Measurements from ENCODE around the gene GRIPAP1.

The GRIPAP1 gene

DNA sequence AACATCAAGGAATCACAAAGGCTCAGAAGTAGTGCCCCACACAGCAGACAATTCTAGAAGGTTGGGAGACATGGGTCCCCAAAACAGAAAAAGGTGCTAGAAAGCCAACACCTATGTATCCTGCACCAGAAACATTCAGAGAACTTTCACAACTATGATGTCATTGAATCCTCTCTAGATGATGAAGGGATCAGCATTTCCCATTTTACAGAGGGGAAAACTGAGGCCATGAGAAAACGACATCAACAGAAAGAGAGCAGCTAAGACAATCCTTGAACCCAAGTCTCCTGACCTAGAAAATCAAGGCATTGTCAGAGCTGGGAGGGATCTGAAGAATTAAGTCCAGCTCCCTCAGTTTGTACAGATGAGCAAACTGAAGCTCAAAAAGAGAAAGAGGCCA, 33.7 kb downstream of the GRIPAP1 start:
- no peaks in the 10 kb centered on the region for H3K4me1 ChIP-seq (ENCODE audit: control insufficient read depth, insufficient read depth, low read length)
- no peak overlapping the region for H3K9ac ChIP-seq (ENCODE audit: low read length)
- peaks cover 2% of the 10 kb centered on the region for H3K27me3 ChIP-seq (ENCODE audit: control insufficient read depth, insufficient read depth, low read length)
- H3K27ac ChIP-seq (ENCODE audit: low read depth, low read length) = no peak overlapping the region
- no peaks in the 10 kb centered on the region for H3K36me3 ChIP-seq (ENCODE audit: control insufficient read depth, insufficient read depth, low read length)
- no peak overlapping the region for H3K4me3 ChIP-seq (ENCODE audit: low read length)

DNA sequence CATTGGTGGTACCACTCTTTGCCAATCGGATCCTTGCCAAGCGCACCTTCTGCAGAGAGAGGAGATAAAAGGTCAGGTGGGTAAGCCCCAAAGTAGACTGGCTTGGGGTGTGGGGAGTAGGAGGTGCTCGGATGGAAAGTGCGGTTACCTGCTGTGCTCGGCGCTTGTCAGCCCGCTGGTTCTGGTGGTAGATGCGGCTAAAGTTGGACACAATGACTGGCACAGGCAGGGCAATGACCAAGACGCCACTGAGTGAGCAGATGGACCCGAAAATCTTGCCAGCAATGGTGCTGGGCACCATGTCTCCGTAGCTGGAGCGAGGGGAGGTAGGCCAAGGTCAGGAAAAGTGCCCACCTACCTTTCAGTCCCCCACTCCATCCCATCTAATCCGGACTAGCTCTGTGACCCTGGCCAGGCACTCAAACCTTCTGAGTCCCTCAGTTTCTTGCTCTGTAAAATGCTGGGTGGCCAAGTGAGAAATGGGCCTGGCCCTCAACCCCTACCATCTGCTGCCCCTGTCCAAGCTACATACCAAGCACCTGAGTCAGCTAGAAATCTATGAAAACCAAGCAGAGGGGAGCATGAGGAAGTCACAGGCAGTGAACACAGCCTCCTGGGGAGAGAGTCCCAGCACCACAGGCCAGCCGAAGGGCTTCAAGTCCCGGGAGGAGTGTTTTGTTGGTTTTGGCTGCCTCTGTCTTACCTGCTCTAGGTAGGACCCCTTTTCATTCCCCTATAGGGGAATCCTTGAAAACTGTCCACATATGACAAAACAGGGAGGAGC, 35.1 kb downstream of the GRIPAP1 start:
- Histone ChIP-seq H3K27ac (ENCODE audit: low read depth, low read length) (no peak overlapping the region), H3K4me1 (ENCODE audit: control insufficient read depth, insufficient read depth, low read length) (no peaks in the 10 kb centered on the region), H3K9ac (ENCODE audit: low read length) (no peak overlapping the region), H3K36me3 (ENCODE audit: control insufficient read depth, insufficient read depth, low read length) (no peaks in the 10 kb centered on the region), H3K27me3 (ENCODE audit: control insufficient read depth, insufficient read depth, low read length) (peaks cover 2% of the 10 kb centered on the region), H3K4me3 (ENCODE audit: low read length) (no peak overlapping the region)

DNA sequence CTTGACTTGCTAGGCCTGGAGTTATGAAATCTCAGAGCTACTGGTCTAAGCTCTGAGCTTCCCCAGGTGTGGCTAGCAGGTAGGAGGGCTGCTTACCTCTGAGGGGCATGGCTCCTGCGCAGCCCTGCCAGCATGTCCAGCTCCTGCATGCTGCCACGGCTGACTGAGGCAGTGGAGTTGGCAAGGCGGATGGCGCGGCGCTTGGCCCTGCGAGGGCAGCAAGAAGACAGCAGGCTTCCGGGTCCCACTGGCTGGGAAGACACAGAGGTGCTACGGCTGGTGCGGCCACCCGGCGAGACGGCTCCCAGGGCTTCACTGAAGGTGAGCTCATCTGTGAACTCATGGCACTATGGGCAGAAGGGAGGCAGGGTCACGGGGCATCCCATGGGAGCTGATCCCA, 36.1 kb downstream of the GRIPAP1 start:
- Histone ChIP-seq H3K27ac (ENCODE audit: low read depth, low read length) (no peak overlapping the region), H3K4me3 (ENCODE audit: low read length) (no peak overlapping the region), H3K27me3 (ENCODE audit: control insufficient read depth, insufficient read depth, low read length) (no peaks in the 10 kb centered on the region), H3K36me3 (ENCODE audit: control insufficient read depth, insufficient read depth, low read length) (no peaks in the 10 kb centered on the region), H3K4me1 (ENCODE audit: control insufficient read depth, insufficient read depth, low read length) (no peaks in the 10 kb centered on the region), H3K9ac (ENCODE audit: low read length) (no peak overlapping the region)

DNA sequence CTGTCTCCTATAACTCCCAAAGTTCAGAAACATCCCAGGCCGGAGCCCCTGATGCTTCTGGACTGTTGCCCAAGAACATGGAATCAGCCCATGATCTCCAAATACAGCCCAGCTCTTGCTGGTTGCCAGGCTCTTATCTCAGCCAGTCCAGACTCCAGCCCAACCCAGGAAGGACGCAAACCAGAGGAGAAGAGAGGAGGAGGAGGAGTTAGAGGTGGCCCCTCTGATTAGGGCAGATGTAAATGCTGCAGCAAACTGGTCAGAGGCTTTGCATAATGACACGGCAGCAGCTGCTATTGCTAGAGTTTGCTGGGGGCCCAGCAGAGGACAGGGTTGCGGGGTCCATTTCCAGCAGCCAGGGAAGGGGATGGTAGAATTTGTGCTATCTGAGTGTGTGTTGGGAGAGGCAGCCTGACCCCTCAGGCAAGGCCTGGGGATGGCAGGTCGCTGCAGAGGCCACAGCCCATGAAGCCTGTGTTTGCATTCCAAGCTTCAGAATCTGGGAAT, 40.4 kb downstream of the GRIPAP1 start:
- Histone ChIP-seq H3K27me3 (ENCODE audit: control insufficient read depth, insufficient read depth, low read length) (no peaks in the 10 kb centered on the region), H3K9ac (ENCODE audit: low read length) (no peak overlapping the region), H3K4me3 (ENCODE audit: low read length) (no peak overlapping the region), H3K4me1 (ENCODE audit: control insufficient read depth, insufficient read depth, low read length) (peaks cover 4% of the 10 kb centered on the region), H3K36me3 (ENCODE audit: control insufficient read depth, insufficient read depth, low read length) (no peaks in the 10 kb centered on the region), H3K27ac (ENCODE audit: low read depth, low read length) (no peak overlapping the region)

DNA sequence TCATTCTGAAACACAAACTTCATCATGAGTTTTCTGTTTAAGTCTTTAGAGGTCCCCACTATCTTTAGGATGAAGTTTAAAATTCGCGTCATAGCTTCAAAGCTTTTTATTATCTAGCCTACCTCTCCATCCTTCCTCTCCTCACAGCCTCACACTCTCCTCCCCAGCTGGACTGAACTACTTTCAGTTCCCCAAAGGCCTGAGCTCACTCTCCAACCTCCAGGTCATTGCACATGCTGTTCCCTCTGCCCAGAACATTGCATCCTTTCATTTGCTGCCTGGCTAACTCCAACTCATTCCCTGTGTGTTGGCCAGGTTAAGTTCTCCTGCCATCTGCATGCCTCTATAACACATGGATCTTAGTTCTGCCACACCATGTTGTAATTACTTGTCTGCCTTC, 41.8 kb downstream of the GRIPAP1 start:
- Histone ChIP-seq H3K4me3 (ENCODE audit: low read length) (no peak overlapping the region), H3K9ac (ENCODE audit: low read length) (no peak overlapping the region), H3K36me3 (ENCODE audit: control insufficient read depth, insufficient read depth, low read length) (no peaks in the 10 kb centered on the region), H3K27me3 (ENCODE audit: control insufficient read depth, insufficient read depth, low read length) (no peaks in the 10 kb centered on the region), H3K27ac (ENCODE audit: low read depth, low read length) (no peak overlapping the region), H3K4me1 (ENCODE audit: control insufficient read depth, insufficient read depth, low read length) (peaks cover 8% of the 10 kb centered on the region)

DNA sequence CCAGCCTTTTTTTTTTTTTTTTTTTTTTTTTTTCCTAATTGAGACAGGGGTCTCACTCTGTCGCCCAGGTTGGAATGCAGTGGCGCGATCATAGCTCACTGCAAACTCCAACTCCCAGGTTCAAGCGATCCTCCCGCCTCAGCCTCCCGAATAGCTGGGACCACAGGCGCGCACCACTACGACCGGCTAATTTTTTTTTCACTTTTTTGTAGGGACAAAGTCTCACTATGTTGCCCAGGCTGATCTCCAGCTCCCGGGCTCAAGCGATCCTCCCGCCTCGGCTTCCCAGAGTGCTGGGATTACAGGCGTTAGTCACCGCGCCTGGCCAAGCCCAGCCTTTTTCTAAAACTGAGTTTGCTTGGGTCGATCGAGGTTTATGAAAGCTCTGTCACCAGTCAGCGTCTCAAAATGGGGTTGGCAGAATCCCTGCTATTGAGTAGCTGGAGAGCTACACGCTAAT, 43.4 kb downstream of the GRIPAP1 start:
- Histone ChIP-seq H3K9ac (ENCODE audit: low read length) (peak overlapping the region; percentile 32), H3K27ac (ENCODE audit: low read depth, low read length) (peak overlapping the region; percentile 84), H3K4me1 (ENCODE audit: control insufficient read depth, insufficient read depth, low read length) (peaks cover 8% of the 10 kb centered on the region), H3K36me3 (ENCODE audit: control insufficient read depth, insufficient read depth, low read length) (no peaks in the 10 kb centered on the region), H3K4me3 (ENCODE audit: low read length) (peak overlapping the region; percentile 62), H3K27me3 (ENCODE audit: control insufficient read depth, insufficient read depth, low read length) (no peaks in the 10 kb centered on the region)

DNA sequence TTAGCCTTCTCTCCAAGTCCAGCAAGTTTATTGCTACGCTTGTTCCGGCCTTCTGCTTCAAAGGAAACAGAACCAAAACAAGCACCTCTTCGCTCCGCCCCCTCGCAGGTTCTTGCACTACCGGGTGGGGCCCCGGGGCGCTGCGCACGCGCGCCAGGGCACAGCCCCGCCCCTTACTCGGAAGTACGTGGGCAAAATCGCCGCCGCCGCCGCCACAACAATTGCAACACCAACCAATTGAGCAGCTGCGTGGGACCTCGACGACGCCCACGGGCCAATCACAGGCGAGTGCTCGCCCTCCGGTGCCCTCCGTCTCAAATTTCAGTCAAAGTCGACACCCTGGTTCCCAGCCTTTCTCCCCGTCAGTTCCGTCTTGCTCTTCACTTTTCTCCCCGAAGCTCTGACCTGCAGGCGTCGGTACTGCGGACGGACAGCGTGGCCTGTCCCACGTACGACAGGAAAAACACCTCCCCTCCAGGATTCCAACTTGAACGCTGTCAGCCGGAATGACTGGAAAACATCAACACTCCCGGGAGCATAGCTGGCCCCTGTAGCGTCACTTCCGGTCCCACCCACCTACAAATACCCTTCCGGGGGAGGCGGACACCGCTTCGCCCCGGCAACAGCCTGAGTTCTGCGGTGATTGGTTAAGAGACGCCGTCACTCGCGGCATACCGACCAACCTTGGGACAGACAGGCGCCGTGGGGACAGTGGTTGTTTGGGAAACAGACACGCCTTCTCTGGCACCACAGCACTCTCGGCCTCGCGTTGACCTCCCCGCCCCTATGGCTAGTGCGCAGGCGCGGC, 44.0 kb downstream of the GRIPAP1 start:
- H3K27ac ChIP-seq (ENCODE audit: low read depth, low read length) = peak overlapping the region; percentile 95
- peaks cover 8% of the 10 kb centered on the region for H3K4me1 ChIP-seq (ENCODE audit: control insufficient read depth, insufficient read depth, low read length)
- no peaks in the 10 kb centered on the region for H3K36me3 ChIP-seq (ENCODE audit: control insufficient read depth, insufficient read depth, low read length)
- no peak overlapping the region for H3K9ac ChIP-seq (ENCODE audit: low read length)
- no peaks in the 10 kb centered on the region for H3K27me3 ChIP-seq (ENCODE audit: control insufficient read depth, insufficient read depth, low read length)
- H3K4me3 ChIP-seq (ENCODE audit: low read length) = peak overlapping the region; percentile 79

DNA sequence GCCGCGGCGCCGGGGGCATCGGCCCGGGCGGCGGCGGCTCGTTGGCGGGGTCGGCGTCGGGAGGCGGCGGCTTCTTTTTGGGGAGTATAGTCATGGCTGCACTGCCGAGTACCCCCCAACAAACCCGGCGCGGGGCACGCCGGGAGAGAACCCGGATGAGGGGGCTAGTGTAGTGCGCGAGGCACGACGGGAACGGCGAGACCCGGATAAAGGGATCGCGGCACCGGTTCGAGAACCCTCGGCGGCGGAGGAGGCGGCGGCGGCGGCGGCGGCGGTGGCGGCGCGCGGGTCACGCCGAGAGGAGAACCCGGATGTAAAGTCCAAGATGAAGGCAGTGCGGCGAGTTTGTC, 44.6 kb downstream of the GRIPAP1 start, which contains the start of gene OTUD5:
Gene OTUD5 (minus strand): TSS at position 131 of the 350 bp plus-strand sequence. CDS start 37 bp downstream, at position 94.
- no peaks in the 10 kb centered on the region for H3K36me3 ChIP-seq (ENCODE audit: control insufficient read depth, insufficient read depth, low read length)
- peak within 1 kb of the TSS; percentile 25 for H3K9ac ChIP-seq (ENCODE audit: low read length)
- H3K27ac ChIP-seq (ENCODE audit: low read depth, low read length) = peak within 1 kb of the TSS; percentile 95
- H3K4me1 ChIP-seq (ENCODE audit: control insufficient read depth, insufficient read depth, low read length) = peaks cover 8% of the 10 kb centered on the region
- H3K27me3 ChIP-seq (ENCODE audit: control insufficient read depth, insufficient read depth, low read length) = no peaks in the 10 kb centered on the region
- peak within 1 kb of the TSS; percentile 79 for H3K4me3 ChIP-seq (ENCODE audit: low read length)

DNA sequence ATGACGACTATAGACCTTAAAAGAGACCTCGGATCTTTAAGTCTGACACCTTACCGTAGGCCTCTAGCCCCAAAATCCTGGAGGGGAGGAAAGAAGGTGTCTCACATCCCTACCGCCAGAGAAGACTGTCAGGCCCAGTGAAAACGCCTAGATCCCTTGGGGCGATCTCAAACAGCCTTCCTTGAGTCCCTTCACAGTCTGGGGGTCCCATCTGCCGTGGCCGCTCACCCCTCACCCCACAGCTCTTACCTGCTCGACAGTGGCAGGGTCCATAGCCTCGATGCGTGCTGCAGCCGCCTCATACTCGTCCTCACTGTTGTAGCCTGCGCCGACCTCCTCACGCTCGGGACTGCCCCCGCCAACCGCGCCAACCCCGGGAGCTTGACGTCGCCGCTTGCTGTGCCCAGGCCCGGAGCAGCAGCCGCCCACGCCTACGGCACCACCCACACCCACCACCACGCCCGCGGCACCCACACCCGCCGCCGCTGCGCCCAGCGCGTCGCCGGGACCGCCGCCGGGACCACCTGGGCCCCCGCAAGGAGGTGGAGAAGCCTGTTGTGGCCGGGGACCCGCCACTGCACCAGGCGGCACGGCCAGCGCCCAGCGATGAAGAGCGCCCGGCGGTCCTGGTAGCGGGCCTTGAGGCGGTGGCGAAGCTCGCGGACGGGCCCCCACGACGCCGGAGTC, 45.2 kb downstream of the GRIPAP1 start:
- peak overlapping the region; percentile 69 for H3K4me3 ChIP-seq (ENCODE audit: low read length)
- peak overlapping the region; percentile 73 for H3K27ac ChIP-seq (ENCODE audit: low read depth, low read length)
- H3K9ac ChIP-seq (ENCODE audit: low read length) = peak overlapping the region; percentile 25
- H3K36me3 ChIP-seq (ENCODE audit: control insufficient read depth, insufficient read depth, low read length) = no peaks in the 10 kb centered on the region
- no peaks in the 10 kb centered on the region for H3K27me3 ChIP-seq (ENCODE audit: control insufficient read depth, insufficient read depth, low read length)
- peaks cover 8% of the 10 kb centered on the region for H3K4me1 ChIP-seq (ENCODE audit: control insufficient read depth, insufficient read depth, low read length)

DNA sequence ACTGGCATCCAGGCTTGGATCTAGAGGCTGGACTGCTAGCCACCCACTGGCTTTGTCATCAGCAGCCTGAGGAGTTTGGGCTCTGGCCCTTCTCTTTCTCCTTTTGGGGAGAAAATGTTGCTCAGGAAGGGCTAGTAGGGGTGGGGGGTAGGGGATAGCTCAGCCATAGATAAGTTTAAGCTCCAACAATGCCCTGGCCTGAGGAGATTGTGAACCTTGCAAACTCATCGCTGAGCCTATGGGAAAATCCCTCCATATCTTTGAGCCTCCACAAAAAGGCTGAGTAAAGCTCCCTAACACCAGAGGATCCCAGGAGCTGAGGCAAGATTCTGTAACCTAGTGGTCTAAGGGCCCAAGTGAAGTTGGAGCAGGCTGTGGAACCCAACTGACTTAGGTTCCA, 53.5 kb downstream of the GRIPAP1 start:
- no peak overlapping the region for H3K27ac ChIP-seq (ENCODE audit: low read depth, low read length)
- H3K36me3 ChIP-seq (ENCODE audit: control insufficient read depth, insufficient read depth, low read length) = no peaks in the 10 kb centered on the region

DNA sequence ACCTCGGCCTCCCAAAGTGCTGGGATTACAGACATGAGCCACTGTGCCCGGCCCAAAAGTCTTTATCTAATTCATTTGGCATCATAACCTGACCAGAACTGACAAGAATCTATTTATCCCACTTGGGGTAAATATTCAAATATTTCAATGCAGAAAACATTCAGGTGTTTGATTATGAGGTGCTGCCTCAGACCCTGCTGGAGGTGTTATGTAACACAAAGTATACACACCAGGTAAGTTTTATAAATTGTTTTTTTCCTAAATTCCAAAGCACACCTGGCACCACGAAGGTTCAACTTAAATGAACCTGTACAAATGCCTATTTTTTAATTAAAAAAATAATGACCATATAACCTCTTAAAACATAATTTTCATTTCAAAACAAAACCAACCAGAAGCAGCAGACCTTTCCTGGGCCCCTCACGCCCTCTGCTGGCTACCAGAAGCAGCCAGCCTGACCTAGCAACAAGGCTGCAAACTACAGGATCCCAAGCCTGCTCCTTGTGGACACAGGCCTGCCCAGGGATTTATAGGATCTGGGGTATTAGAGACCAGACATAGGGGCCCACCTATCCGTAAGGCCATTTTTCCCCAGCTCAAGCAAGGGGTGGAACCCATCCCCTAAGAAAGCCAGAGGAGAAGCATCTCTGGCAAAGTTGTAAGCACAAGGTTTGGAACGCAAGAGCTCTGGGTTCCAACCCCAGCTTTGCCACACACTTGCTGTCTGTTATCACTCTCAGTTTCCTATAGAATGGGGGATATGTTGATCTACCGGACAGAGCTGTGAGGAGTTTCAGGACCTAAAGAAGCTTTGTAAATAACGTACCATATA, 56.3 kb downstream of the GRIPAP1 start:
- no peaks in the 10 kb centered on the region for H3K36me3 ChIP-seq (ENCODE audit: control insufficient read depth, insufficient read depth, low read length)
- no peak overlapping the region for H3K27ac ChIP-seq (ENCODE audit: low read depth, low read length)
- H3K27me3 ChIP-seq (ENCODE audit: control insufficient read depth, insufficient read depth, low read length) = no peaks in the 10 kb centered on the region
- H3K4me1 ChIP-seq (ENCODE audit: control insufficient read depth, insufficient read depth, low read length) = no peaks in the 10 kb centered on the region
- no peak overlapping the region for H3K9ac ChIP-seq (ENCODE audit: low read length)
- no peak overlapping the region for H3K4me3 ChIP-seq (ENCODE audit: low read length)

More for the DNA sequence above, 53.5 kb downstream of the GRIPAP1 start:
- no peak overlapping the region for H3K9ac ChIP-seq (ENCODE audit: low read length)
- H3K27me3 ChIP-seq (ENCODE audit: control insufficient read depth, insufficient read depth, low read length) = no peaks in the 10 kb centered on the region
- H3K4me1 ChIP-seq (ENCODE audit: control insufficient read depth, insufficient read depth, low read length) = no peaks in the 10 kb centered on the region
- no peak overlapping the region for H3K4me3 ChIP-seq (ENCODE audit: low read length)
